HEK293 (cell line): ENCODE results near the gene POLA2.

Experiments
- BCL6B ChIP-seq: fragments of 450-650 bp; formaldehyde crosslinking; IDR thresholded peaks from 2 replicates; pipeline ENCODE4 v1.5.1; 2017; ENCODE audit warnings: missing biosample characterization, missing genetic modification characterization
- ZNF114 ChIP-seq: fragments of 450-650 bp; formaldehyde crosslinking; IDR thresholded peaks from 2 replicates; pipeline ENCODE4 v1.5.0; 2017; ENCODE audit warnings: missing biosample characterization, missing genetic modification characterization
- ZNF175 ChIP-seq: fragments of 450-650 bp; formaldehyde crosslinking; IDR thresholded peaks from 2 replicates; pipeline ENCODE4 v1.5.1; 2016; ENCODE audit warnings: missing biosample characterization, missing genetic modification characterization
- ZNF274 ChIP-seq, 2 experiments: fragments of 200-500 bp in 1 of 2; fragments of 450-650 bp in 1 of 2; sonication (Bioruptor generic) in 1 of 2; formaldehyde crosslinking in 1 of 2; IDR thresholded peaks; 2 replicates each; pipeline versions ENCODE4 v1.5.1 to v1.6.1; 2014 to 2016; ENCODE audit warnings: borderline replicate concordance in 1 of 2, inconsistent platforms in 1 of 2, low read length in 1 of 2, missing biosample characterization in 1 of 2, missing genetic modification characterization in 1 of 2
- ZNF416 ChIP-seq: fragments of 450-650 bp; formaldehyde crosslinking; IDR thresholded peaks from 2 replicates; pipeline ENCODE4 v1.5.1; 2016; ENCODE audit warnings: missing biosample characterization, missing genetic modification characterization
- ZNF629 ChIP-seq: fragments of 450-650 bp; formaldehyde crosslinking; IDR thresholded peaks from 2 replicates; pipeline ENCODE4 v1.5.1; 2017; ENCODE audit warnings: missing biosample characterization, missing genetic modification characterization
- TF ChIP-seq, protein P1 (sequence below): fragments of 450-650 bp; formaldehyde crosslinking; IDR thresholded peaks from 2 replicates; pipeline ENCODE4 v1.5.1; 2016; ENCODE audit warnings: missing biosample characterization, missing genetic modification characterization
- TF ChIP-seq, protein P2 (sequence below): fragments of 450-650 bp; formaldehyde crosslinking; IDR thresholded peaks from 2 replicates; pipeline ENCODE4 v1.5.1; 2016; ENCODE audit warnings: missing biosample characterization, missing genetic modification characterization

- TF ChIP-seq ZNF416 (tag by site-specific recombination): no peak
- no peak for TF ChIP-seq ZNF114 (tag by site-specific recombination)
- TF ChIP-seq, protein P1, sequence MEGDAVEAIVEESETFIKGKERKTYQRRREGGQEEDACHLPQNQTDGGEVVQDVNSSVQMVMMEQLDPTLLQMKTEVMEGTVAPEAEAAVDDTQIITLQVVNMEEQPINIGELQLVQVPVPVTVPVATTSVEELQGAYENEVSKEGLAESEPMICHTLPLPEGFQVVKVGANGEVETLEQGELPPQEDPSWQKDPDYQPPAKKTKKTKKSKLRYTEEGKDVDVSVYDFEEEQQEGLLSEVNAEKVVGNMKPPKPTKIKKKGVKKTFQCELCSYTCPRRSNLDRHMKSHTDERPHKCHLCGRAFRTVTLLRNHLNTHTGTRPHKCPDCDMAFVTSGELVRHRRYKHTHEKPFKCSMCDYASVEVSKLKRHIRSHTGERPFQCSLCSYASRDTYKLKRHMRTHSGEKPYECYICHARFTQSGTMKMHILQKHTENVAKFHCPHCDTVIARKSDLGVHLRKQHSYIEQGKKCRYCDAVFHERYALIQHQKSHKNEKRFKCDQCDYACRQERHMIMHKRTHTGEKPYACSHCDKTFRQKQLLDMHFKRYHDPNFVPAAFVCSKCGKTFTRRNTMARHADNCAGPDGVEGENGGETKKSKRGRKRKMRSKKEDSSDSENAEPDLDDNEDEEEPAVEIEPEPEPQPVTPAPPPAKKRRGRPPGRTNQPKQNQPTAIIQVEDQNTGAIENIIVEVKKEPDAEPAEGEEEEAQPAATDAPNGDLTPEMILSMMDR (tag by site-specific recombination): no peak
- TF ChIP-seq, protein P2, sequence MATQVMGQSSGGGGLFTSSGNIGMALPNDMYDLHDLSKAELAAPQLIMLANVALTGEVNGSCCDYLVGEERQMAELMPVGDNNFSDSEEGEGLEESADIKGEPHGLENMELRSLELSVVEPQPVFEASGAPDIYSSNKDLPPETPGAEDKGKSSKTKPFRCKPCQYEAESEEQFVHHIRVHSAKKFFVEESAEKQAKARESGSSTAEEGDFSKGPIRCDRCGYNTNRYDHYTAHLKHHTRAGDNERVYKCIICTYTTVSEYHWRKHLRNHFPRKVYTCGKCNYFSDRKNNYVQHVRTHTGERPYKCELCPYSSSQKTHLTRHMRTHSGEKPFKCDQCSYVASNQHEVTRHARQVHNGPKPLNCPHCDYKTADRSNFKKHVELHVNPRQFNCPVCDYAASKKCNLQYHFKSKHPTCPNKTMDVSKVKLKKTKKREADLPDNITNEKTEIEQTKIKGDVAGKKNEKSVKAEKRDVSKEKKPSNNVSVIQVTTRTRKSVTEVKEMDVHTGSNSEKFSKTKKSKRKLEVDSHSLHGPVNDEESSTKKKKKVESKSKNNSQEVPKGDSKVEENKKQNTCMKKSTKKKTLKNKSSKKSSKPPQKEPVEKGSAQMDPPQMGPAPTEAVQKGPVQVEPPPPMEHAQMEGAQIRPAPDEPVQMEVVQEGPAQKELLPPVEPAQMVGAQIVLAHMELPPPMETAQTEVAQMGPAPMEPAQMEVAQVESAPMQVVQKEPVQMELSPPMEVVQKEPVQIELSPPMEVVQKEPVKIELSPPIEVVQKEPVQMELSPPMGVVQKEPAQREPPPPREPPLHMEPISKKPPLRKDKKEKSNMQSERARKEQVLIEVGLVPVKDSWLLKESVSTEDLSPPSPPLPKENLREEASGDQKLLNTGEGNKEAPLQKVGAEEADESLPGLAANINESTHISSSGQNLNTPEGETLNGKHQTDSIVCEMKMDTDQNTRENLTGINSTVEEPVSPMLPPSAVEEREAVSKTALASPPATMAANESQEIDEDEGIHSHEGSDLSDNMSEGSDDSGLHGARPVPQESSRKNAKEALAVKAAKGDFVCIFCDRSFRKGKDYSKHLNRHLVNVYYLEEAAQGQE (tag by site-specific recombination): no peak
- no peak for TF ChIP-seq ZNF274 (IDR thresholded peaks at IDR 0.05; ENCODE audit: low read length)
- no peak for TF ChIP-seq ZNF274 (tag by site-specific recombination; IDR thresholded peaks at IDR 0.05; ENCODE audit: borderline replicate concordance)
- TF ChIP-seq ZNF629 (tag by site-specific recombination): no peak
- TF ChIP-seq ZNF175 (tag by site-specific recombination): no peak
- no peak for TF ChIP-seq BCL6B (tag by site-specific recombination)
Measured at GRCh38 chr11:65315866-65316226, 54.1 kb downstream of the POLA2 start.
